GM18519 (cell line): ENCODE measurements around the gene RPAP2.

Experiments
- ATAC-seq: cut with Tn5 transposase; IDR thresholded peaks from one replicate; pipeline ENCODE4 v1.9.1; 2021; ENCODE audit warnings: mild to moderate bottlenecking, moderate library complexity; ENCODE audit not compliant: unreplicated experiment, low FRiP score

RPAP2 gene

DNA sequence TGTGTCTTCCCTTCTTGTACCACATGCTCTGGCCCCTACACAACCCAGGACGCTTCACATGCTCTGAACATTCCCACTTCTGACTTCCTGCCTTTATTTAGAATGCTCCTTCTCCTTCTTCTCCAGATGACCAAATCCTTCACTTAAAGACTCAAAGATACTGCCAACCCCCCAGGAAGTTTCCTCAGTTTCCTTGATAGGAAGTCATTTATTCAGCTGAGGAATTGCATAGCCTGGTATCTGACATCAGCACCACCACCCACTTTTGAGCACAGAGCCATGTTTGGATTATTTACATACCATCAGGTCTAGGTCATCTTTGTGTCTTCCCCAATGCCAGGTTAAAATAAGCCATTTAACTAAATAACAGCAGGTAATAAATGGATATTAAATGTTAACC, 145.5 kb downstream of the RPAP2 start:
- ATAC-seq = no peak

DNA sequence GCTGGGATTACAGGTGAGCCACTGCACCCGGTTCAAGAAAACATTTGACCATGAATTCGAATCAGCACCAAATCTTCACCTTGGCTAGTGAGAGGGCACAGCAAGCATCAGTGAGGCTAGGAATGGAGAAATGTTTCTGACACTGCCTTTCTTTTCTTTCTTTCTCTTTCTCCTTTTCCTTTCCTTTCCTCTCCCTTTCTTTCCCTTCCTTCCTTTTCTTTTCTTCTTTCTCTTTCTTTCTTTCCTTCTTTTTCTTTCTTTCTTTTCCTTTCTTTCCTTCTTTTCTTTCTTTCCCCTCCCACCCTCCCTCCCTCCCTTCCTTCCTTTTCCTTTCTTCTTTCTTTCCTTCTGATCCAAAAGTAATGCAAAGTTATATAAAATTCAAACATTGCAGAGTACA, 147.0 kb downstream of the RPAP2 start:
- no peak for ATAC-seq

DNA sequence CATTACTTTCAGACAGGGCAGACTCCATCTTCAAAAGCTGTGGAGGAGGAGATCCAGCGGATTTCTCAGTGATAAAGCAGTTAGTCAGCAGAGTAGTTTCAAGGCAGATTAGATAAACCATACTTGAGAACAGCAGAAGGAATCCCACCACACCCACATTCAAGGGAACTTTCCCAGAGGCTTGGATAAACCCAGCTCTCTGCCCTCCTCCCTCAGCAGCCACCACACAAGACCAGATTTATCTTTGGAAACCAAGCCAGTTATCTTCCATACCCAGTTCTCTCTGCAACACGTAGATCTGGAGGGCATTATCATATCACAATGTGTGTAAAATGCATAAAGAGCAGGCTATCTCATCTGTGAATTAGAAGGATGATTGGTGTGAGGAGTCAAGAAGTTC, 147.7 kb downstream of the RPAP2 start:
- no peak for ATAC-seq

DNA sequence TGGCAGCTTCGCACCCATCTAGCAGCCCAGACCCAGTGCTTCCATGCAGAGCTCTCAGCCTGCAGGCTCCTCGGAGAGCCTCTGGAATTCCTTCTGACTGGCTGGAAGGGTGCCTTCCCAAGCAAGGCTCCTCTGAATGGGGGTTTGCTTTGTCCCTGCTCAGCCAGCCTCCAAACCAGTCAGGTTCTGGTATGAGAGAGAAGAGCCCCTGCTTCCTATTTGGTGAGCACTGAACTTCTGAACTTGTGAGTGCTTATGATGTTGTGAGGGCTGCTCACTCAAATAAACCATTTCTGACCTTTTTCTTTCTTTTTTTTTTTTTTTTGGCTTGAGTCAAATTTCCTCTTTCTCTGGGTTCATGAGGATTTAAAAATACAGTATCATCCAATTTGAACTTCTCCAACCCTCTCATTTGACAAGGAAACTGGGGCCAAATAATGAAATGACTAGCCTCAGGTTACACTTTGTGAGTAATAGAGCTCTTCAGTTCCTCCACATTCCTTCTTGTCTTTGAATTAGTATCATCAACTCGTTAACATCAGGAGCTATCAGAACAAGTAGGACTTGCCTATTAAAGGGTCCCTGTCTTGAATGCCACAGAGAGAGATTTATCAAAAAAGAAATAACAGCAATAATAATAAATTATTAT, 148.3 kb downstream of the RPAP2 start:
- ATAC-seq = no peak

DNA sequence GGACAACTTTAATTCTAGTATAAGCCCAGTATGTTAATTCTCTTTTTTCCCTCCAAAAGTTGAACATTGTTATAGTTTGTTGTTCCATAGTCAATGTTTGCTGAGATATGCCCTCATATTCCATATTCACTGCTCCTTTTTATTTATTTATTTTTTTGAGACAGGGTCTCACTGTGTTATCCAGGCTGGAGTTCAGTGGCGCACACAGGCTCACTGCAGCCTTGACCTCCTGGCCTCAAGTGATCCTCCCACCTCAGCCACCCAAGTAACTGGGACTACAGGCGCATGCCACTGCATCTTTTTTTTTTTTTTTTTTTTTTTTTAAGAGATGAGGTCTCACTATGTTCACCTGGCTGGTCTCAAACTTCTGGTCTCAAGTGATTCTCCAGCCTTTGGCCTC, 149.1 kb downstream of the RPAP2 start:
- no peak for ATAC-seq
